Measurements from ENCODE around the gene PPT1.

PPT1 gene

GRCh38 chr1:40027647-40028046, 69.4 kb downstream of the PPT1 start:
- no peak for TF ChIP-seq CTCF (IDR thresholded peaks at IDR 0.05)
- no peak for TF ChIP-seq ZFX (IDR thresholded peaks at IDR 0.05; ENCODE audit: borderline replicate concordance)
- no peak overlapping the region for H3K27ac ChIP-seq

GRCh38 chr1:40024671-40025070, 72.4 kb downstream of the PPT1 start:
- no peak for TF ChIP-seq ZFX (IDR thresholded peaks at IDR 0.05; ENCODE audit: borderline replicate concordance)
- no peak for TF ChIP-seq CTCF (IDR thresholded peaks at IDR 0.05)
- H3K27ac ChIP-seq, result no peak overlapping the region

- H3K27ac ChIP-seq, result no peak overlapping the region
- TF ChIP-seq ZFX (IDR thresholded peaks at IDR 0.05; ENCODE audit: borderline replicate concordance), result no peak
- TF ChIP-seq CTCF (IDR thresholded peaks at IDR 0.05), result no peak
Observed at GRCh38 chr1:40023379-40023944, 73.6 kb downstream of the PPT1 start.

All from 22Rv1 (cell line).